Measurements from ENCODE around the gene GBP1.

GBP1 gene

GRCh38 chr1:89005286-89006151 is 59.5 kb downstream of the GBP1 start:
- DNase-seq (ENCODE audit: low spot score): no peak

Measured in germinal center (tissue), 1 donor.